K562 (cell line): ENCODE data around the gene CSRP2.

Experiments
- ARID3A ChIP-seq: IDR thresholded peaks from 2 replicates; pipeline ENCODE4 v1.6.1; 2012; ENCODE audit warnings: low read depth, low read length, improper control_type of control experiment, borderline replicate concordance
- CTCF ChIP-seq, 3 experiments: IDR thresholded peaks in 2 of 3; conservative IDR thresholded peaks in 1 of 3; 2 replicates each; pipeline ENCODE4 v1.5.1; 2011 to 2012; ENCODE audit warnings: low read length in 3 of 3, mild to moderate bottlenecking in 3 of 3, control low read depth in 2 of 3, improper control_type of control experiment in 1 of 3, inconsistent platforms in 1 of 3, low read depth in 1 of 3, mixed read lengths in 1 of 3, moderate library complexity in 1 of 3; ENCODE audit not compliant: insufficient read depth in 2 of 3
- HEY1 ChIP-seq: fragments of 250-450 bp; sonication (Bioruptor Pico); IDR thresholded peaks from 2 replicates; pipeline ENCODE4 v1.5.0; 2020; ENCODE audit warnings: mild to moderate bottlenecking, moderate library complexity, borderline replicate concordance
- POLR2AphosphoS5 ChIP-seq: IDR thresholded peaks from 2 replicates; pipeline ENCODE4 v1.6.1; 2011; ENCODE audit warnings: mild to moderate bottlenecking, low read depth, low read length, moderate library complexity; ENCODE audit not compliant: control insufficient read depth, insufficient read depth
- SP1 ChIP-seq: sonication (generic); formaldehyde crosslinking; IDR thresholded peaks from 2 replicates; pipeline ENCODE4 v1.8.1; 2022; ENCODE audit warnings: mild to moderate bottlenecking, missing genetic modification reagents
- TF ChIP-seq, protein P1 (sequence below): sonication (generic); formaldehyde crosslinking; IDR thresholded peaks from 2 replicates; pipeline ENCODE4 v1.8.1; 2023; ENCODE audit warnings: mild to moderate bottlenecking, missing genetic modification reagents

DNA sequence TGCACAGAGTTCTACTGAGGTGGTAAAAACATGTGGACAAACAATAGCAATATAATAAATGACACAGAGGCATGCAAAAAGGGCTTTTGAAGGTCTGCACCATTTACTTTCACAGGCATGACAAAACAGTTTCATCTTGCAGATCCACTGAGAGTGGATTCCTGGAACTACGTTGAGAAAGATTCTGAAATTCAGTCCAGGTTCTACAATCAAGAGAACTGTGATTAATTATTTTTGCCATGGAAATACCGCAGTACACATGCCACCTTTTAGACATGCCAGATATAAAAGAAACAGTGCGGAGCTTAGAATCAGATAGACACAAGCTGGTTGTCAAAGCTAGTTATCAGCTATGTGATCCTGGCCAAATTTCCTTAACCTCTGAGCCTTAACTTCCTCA, 4.8 kb downstream of the CSRP2 start:
- TF ChIP-seq CTCF (IDR thresholded peaks at IDR 0.05 in 2 of 3, conservative IDR thresholded peaks at IDR 0.05 in 1 of 3; ENCODE audit: insufficient read depth in 2 of 3, low read depth in 1 of 3, low read length in 3 of 3), result no peak
- TF ChIP-seq HEY1, result no peak
- TF ChIP-seq, protein P1, sequence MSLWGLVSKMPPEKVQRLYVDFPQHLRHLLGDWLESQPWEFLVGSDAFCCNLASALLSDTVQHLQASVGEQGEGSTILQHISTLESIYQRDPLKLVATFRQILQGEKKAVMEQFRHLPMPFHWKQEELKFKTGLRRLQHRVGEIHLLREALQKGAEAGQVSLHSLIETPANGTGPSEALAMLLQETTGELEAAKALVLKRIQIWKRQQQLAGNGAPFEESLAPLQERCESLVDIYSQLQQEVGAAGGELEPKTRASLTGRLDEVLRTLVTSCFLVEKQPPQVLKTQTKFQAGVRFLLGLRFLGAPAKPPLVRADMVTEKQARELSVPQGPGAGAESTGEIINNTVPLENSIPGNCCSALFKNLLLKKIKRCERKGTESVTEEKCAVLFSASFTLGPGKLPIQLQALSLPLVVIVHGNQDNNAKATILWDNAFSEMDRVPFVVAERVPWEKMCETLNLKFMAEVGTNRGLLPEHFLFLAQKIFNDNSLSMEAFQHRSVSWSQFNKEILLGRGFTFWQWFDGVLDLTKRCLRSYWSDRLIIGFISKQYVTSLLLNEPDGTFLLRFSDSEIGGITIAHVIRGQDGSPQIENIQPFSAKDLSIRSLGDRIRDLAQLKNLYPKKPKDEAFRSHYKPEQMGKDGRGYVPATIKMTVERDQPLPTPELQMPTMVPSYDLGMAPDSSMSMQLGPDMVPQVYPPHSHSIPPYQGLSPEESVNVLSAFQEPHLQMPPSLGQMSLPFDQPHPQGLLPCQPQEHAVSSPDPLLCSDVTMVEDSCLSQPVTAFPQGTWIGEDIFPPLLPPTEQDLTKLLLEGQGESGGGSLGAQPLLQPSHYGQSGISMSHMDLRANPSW, result no peak
- no peak for TF ChIP-seq SP1 (CRISPR knock-in tag)
- no peak for TF ChIP-seq ARID3A
- TF ChIP-seq POLR2AphosphoS5, result no peak
